Esophagus muscularis mucosa (tissue), 3 donors: ENCODE results near the gene AFTPH.

ENCODE experiments used
- CTCF ChIP-seq, 3 experiments: fragments of 200-600 bp in 2 of 3; fragments of 450-650 bp in 1 of 3; sonication (generic) in 2 of 3; IDR thresholded peaks; one replicate each; pipeline ENCODE4 v1.5.1; 2017 to 2019; ENCODE audit warnings: antibody characterized with exemption in 3 of 3, mild to moderate bottlenecking in 2 of 3, moderate library complexity in 1 of 3
- EP300 ChIP-seq: sonication (generic); formaldehyde crosslinking; IDR thresholded peaks from one replicate; pipeline ENCODE4 v1.6.1; 2017; ENCODE audit warnings: antibody characterized with exemption

- TF ChIP-seq CTCF (IDR thresholded peaks at IDR 0.05): no peak
- no peak for TF ChIP-seq EP300
Observed at GRCh38 chr2:64574871-64575270, 50.7 kb downstream of the AFTPH start.
